Smooth muscle cell (in vitro differentiated cells): ENCODE results near the gene EMP2. TPM values are rescaled to one million over a fixed set of nuclear protein-coding genes. Genes with fewer than 3 reads are reported as not detected.

ENCODE experiments used
- DNase-seq: peaks from one replicate; lab custom pipeline; 2025; ENCODE audit not compliant: unreplicated experiment; lab: John Stamatoyannopoulos, UW
- H2AFZ ChIP-seq: fragments of 200-600 bp; sonication (generic); 2 replicates; pipeline ENCODE4 v1.6.0; 2016; ENCODE audit warnings: antibody characterized with exemption, low read depth, mild to moderate bottlenecking
- H3F3A ChIP-seq: fragments of 200-600 bp; sonication (generic); 2 replicates; pipeline ENCODE4 v1.6.0; 2017; ENCODE audit warnings: antibody characterized with exemption, low read depth
- H3K27ac ChIP-seq: fragments of 200-600 bp; sonication (generic); 2 replicates; pipeline ENCODE4 v1.5.1; 2016; ENCODE audit warnings: low read depth, mild to moderate bottlenecking
- H3K27me3 ChIP-seq: fragments of 200-600 bp; sonication (generic); 2 replicates; pipeline ENCODE4 v1.6.1; 2016; ENCODE audit warnings: low read depth, mild to moderate bottlenecking
- H3K36me3 ChIP-seq: fragments of 200-600 bp; sonication (generic); 2 replicates; pipeline ENCODE4 v1.5.1; 2016; ENCODE audit warnings: low read depth
- H3K4me1 ChIP-seq: fragments of 200-600 bp; sonication (generic); 2 replicates; pipeline ENCODE4 v1.5.1; 2016; ENCODE audit warnings: low read depth
- H3K4me2 ChIP-seq: fragments of 200-600 bp; sonication (generic); 2 replicates; pipeline ENCODE4 v1.6.0; 2016; ENCODE audit warnings: mild to moderate bottlenecking
- H3K4me3 ChIP-seq: fragments of 200-600 bp; sonication (generic); 2 replicates; pipeline ENCODE4 v1.5.1; 2016; ENCODE audit warnings: mild to moderate bottlenecking
- H3K79me2 ChIP-seq: fragments of 200-600 bp; sonication (generic); 2 replicates; pipeline ENCODE4 v1.6.0; 2016; ENCODE audit warnings: low read depth, mild to moderate bottlenecking
- H3K9ac ChIP-seq: fragments of 200-600 bp; sonication (generic); 2 replicates; pipeline ENCODE4 v1.6.0; 2016; ENCODE audit warnings: low read depth
- H3K9me3 ChIP-seq: fragments of 200-600 bp; sonication (generic); replicated peaks from 2 replicates; pipeline ENCODE4 v1.5.1; 2016; ENCODE audit warnings: low read depth
- H4K20me1 ChIP-seq: fragments of 200-600 bp; sonication (generic); 2 replicates; pipeline ENCODE4 v1.6.0; 2016; ENCODE audit warnings: low read depth
- WGBS: methylation state at CpG from one replicate; pipeline ENCODE4 v1.1.7; 2016; ENCODE audit warnings: low lambda C conversion rate; 5-methylcytosine and 5-hydroxymethylcytosine counted together
- polyA plus RNA-seq: library from polyadenylated mRNA; unstranded; fragments of >200 nt; fragmentation: Nextera tagmentation; extraction: Ambion mirVana; gene quantifications from 2 replicates; pipeline ENCODE4 v1.2.1, GENCODE V29; 2016
- total RNA-seq: library from RNA; depleted of rRNA; stranded (reverse); fragments of >200 nt; gene quantifications from 2 replicates; pipeline ENCODE4 v1.2.3, GENCODE V29; 2014
- TF ChIP-seq, protein P1 (sequence below): fragments of 200-600 bp; sonication (generic); IDR thresholded peaks from 2 replicates; pipeline ENCODE4 v1.5.1; 2017; ENCODE audit warnings: borderline replicate concordance, mild to moderate bottlenecking, antibody characterized with exemption; ENCODE audit not compliant: insufficient read depth, poor library complexity, severe bottlenecking

The EMP2 gene
- total and polyA plus RNA-seq, 2 experiments from 2014 or later = 3.9 to 20.7 TPM

- H3K4me3 ChIP-seq = no peak overlapping the region
- no peaks in the 10 kb centered on the region for H3F3A ChIP-seq
- H3K9ac ChIP-seq = no peak overlapping the region
- H3K4me1 ChIP-seq = no peaks in the 10 kb centered on the region
- H3K36me3 ChIP-seq = no peaks in the 10 kb centered on the region
- no peak overlapping the region for H3K4me2 ChIP-seq
- H3K27me3 ChIP-seq = no peaks in the 10 kb centered on the region
- no peaks in the 10 kb centered on the region for H3K9me3 ChIP-seq
- H3K79me2 ChIP-seq = no peaks in the 10 kb centered on the region
- no peak for DNase-seq
- TF ChIP-seq, protein P1, sequence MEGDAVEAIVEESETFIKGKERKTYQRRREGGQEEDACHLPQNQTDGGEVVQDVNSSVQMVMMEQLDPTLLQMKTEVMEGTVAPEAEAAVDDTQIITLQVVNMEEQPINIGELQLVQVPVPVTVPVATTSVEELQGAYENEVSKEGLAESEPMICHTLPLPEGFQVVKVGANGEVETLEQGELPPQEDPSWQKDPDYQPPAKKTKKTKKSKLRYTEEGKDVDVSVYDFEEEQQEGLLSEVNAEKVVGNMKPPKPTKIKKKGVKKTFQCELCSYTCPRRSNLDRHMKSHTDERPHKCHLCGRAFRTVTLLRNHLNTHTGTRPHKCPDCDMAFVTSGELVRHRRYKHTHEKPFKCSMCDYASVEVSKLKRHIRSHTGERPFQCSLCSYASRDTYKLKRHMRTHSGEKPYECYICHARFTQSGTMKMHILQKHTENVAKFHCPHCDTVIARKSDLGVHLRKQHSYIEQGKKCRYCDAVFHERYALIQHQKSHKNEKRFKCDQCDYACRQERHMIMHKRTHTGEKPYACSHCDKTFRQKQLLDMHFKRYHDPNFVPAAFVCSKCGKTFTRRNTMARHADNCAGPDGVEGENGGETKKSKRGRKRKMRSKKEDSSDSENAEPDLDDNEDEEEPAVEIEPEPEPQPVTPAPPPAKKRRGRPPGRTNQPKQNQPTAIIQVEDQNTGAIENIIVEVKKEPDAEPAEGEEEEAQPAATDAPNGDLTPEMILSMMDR = no peak
- no peak overlapping the region for H2AFZ ChIP-seq
- WGBS = 92% methylated on average over 8 of the region's 8 CpGs
- H3K27ac ChIP-seq = no peak overlapping the region
- H4K20me1 ChIP-seq = no peaks in the 10 kb centered on the region
Measured at GRCh38 chr16:10493276-10493675, 87.1 kb downstream of the EMP2 start.

- Histone ChIP-seq H3K9me3 (no peaks in the 10 kb centered on the region), H3K4me3 (no peak overlapping the region), H3F3A (no peaks in the 10 kb centered on the region), H3K4me1 (no peaks in the 10 kb centered on the region), H2AFZ (no peak overlapping the region), H3K79me2 (no peaks in the 10 kb centered on the region), H3K27me3 (no peaks in the 10 kb centered on the region), H3K36me3 (no peaks in the 10 kb centered on the region), H4K20me1 (no peaks in the 10 kb centered on the region), H3K4me2 (no peak overlapping the region), H3K9ac (no peak overlapping the region), H3K27ac (no peak overlapping the region)
- DNase-seq = no peak
- 27% methylated on average over 1 of the region's 1 CpG for WGBS
- TF ChIP-seq, protein P1 = no peak
Measured at GRCh38 chr16:10490141-10490540, 90.3 kb downstream of the EMP2 start.

DNA sequence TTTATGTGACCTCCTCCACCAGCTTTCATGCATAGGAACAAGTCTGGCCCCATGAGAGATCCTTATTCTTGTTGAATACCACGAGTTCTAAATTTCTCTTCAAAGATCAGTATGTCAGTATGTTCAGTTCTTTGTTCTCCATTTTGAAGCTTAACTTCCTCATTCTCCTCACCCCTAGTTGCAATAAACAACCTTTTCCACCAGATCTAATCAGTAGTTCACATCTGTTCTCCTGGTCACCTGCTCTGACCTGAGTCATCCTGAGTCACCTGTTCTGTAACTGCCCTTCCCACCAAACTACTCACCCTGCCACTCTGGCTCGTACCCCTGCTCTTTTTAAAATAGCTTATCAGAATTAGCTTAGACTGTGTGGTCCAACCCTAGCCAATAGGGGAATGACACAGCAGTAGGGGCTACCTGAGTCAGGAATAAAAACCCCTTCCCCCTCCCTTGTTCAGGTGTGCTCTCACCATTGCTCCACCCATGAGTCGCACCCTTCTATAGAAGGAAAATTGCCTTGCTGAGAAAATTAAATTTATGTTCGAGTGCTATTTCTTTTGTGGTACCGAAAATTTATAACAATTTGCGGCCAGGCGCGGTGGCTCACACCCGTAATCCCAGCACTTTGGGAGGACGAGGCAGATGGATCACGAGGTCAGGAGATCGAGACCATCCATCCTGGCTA lies 94.6 kb downstream of the EMP2 start:
- Histone ChIP-seq H2AFZ (no peak overlapping the region), H3K4me3 (no peak overlapping the region), H3K27ac (peak overlapping the region; percentile 53), H3K27me3 (no peaks in the 10 kb centered on the region), H3K36me3 (no peaks in the 10 kb centered on the region), H3F3A (no peaks in the 10 kb centered on the region), H4K20me1 (no peaks in the 10 kb centered on the region), H3K4me2 (no peak overlapping the region), H3K79me2 (no peaks in the 10 kb centered on the region), H3K9ac (no peak overlapping the region), H3K4me1 (no peaks in the 10 kb centered on the region), H3K9me3 (no peaks in the 10 kb centered on the region)
- WGBS = 96% methylated on average over 12 of the region's 12 CpGs
- DNase-seq = no peak
- TF ChIP-seq, protein P1 = no peak

- H3K27ac ChIP-seq = peak overlapping the region; percentile 24
- no peaks in the 10 kb centered on the region for H3K9me3 ChIP-seq
- H4K20me1 ChIP-seq = no peaks in the 10 kb centered on the region
- no peaks in the 10 kb centered on the region for H3F3A ChIP-seq
- DNase-seq = no peak
- H3K27me3 ChIP-seq = no peaks in the 10 kb centered on the region
- WGBS = 95% methylated on average over 4 of the region's 4 CpGs
- no peak overlapping the region for H3K4me3 ChIP-seq
- TF ChIP-seq, protein P1 = no peak
- H3K4me2 ChIP-seq = no peak overlapping the region
- H2AFZ ChIP-seq = no peak overlapping the region
- no peaks in the 10 kb centered on the region for H3K79me2 ChIP-seq
- no peak overlapping the region for H3K9ac ChIP-seq
- no peaks in the 10 kb centered on the region for H3K4me1 ChIP-seq
- H3K36me3 ChIP-seq = no peaks in the 10 kb centered on the region
Measured at GRCh38 chr16:10485159-10485558, 95.2 kb downstream of the EMP2 start.
